Measurements from ENCODE around the gene OSBPL9.

The OSBPL9 gene

GRCh38 chr1:51789342-51789741 lies 172.4 kb downstream of the OSBPL9 start:
- no peak overlapping the region for H3K4me3 ChIP-seq (ENCODE audit: low read depth, low read length)
- H3K9me3 ChIP-seq (ENCODE audit: control insufficient read depth, insufficient read depth, low read depth, low read length) = no peaks in the 10 kb centered on the region
- no peak overlapping the region for H3K27ac ChIP-seq (ENCODE audit: extremely low read depth, low read depth, low read length)
- no peak for TF ChIP-seq MEIS1 (CRISPR knock-in tag; IDR thresholded peaks at IDR 0.05; ENCODE audit: borderline replicate concordance)
- no peak for TF ChIP-seq ZNF548 (tag by site-specific recombination; IDR thresholded peaks at IDR 0.05)
- TF ChIP-seq ZNF521 (tag by site-specific recombination; IDR thresholded peaks at IDR 0.05) = no peak
- TF ChIP-seq ZNF132 (tag by site-specific recombination; IDR thresholded peaks at IDR 0.05; ENCODE audit: borderline replicate concordance) = no peak
- TF ChIP-seq ZNF155 (tag by site-specific recombination; IDR thresholded peaks at IDR 0.05) = no peak
- TF ChIP-seq HOXA7 (CRISPR knock-in tag; IDR thresholded peaks at IDR 0.05; ENCODE audit: borderline replicate concordance) = no peak
- TF ChIP-seq ZNF529 (tag by site-specific recombination; IDR thresholded peaks at IDR 0.05; ENCODE audit: insufficient replicate concordance) = no peak
- no peak for TF ChIP-seq ZNF416 (tag by site-specific recombination; IDR thresholded peaks at IDR 0.05)
- TF ChIP-seq ZNF148 (tag by site-specific recombination; IDR thresholded peaks at IDR 0.05; ENCODE audit: borderline replicate concordance) = no peak
- TF ChIP-seq ZNF335 (tag by site-specific recombination; conservative IDR thresholded peaks at IDR 0.05) = no peak
- no peak for TF ChIP-seq ZNF639 (tag by site-specific recombination; IDR thresholded peaks at IDR 0.05)
- TF ChIP-seq ZNF610 (tag by site-specific recombination; IDR thresholded peaks at IDR 0.05; ENCODE audit: borderline replicate concordance) = no peak
- no peak for TF ChIP-seq ZBTB8A (tag by site-specific recombination; IDR thresholded peaks at IDR 0.05)
- peaks cover 19 to 100% of the 10 kb centered on the region in 2 experiments; a peak in 2 of 3 replicates for H3K36me3 ChIP-seq (ENCODE audit: control insufficient read depth in 2 of 2, insufficient read depth in 1 of 2, low read length in 2 of 2)
- POLR2A ChIA-PET = no interaction called here
- CTCF ChIA-PET = interaction anchor here (0.5 to 2.0 kb wide), 2 partner anchors 20 to 22 kb away, joined by 3 to 4 read pairs; no protein-coding TSS in a partner anchor
- H3K4me1 ChIP-seq (ENCODE audit: control insufficient read depth, insufficient read depth, low read length) = no peaks in the 10 kb centered on the region

- Histone ChIP-seq H3K4me3 (ENCODE audit: low read depth, low read length) (no peak overlapping the region), H3K9me3 (ENCODE audit: control insufficient read depth, insufficient read depth, low read depth, low read length) (no peaks in the 10 kb centered on the region), H3K36me3 (ENCODE audit: control insufficient read depth in 2 of 2, insufficient read depth in 1 of 2, low read length in 2 of 2) (peaks cover 17 to 100% of the 10 kb centered on the region in 2 experiments; a peak in 2 of 3 replicates), H3K4me1 (ENCODE audit: control insufficient read depth, insufficient read depth, low read length) (no peaks in the 10 kb centered on the region), H3K27ac (ENCODE audit: extremely low read depth, low read depth, low read length) (no peak overlapping the region)
- ChIA-PET CTCF (interaction anchor here (1.0 to 2.0 kb wide), 2 partner anchors 15 to 21 kb away, joined by 3 to 4 read pairs; no protein-coding TSS in a partner anchor), POLR2A (no interaction called here)
- TF ChIP-seq GLI4 (tag by site-specific recombination; IDR thresholded peaks at IDR 0.05) (no peak), OSR2 (tag by site-specific recombination; IDR thresholded peaks at IDR 0.05) (no peak), ZNF600 (tag by site-specific recombination; IDR thresholded peaks at IDR 0.05) (no peak), ZNF830 (tag by site-specific recombination; IDR thresholded peaks at IDR 0.05; ENCODE audit: low read depth) (no peak), RBAK (tag by site-specific recombination; IDR thresholded peaks at IDR 0.05) (no peak), ZSCAN18 (tag by site-specific recombination; IDR thresholded peaks at IDR 0.05) (no peak), ZNF266 (tag by site-specific recombination; IDR thresholded peaks at IDR 0.05; ENCODE audit: low read depth) (no peak), FEZF1 (tag by site-specific recombination; IDR thresholded peaks at IDR 0.05) (no peak), CTCF (tag by site-specific recombination; IDR thresholded peaks at IDR 0.05) (no peak), ZSCAN16 (tag by site-specific recombination; IDR thresholded peaks at IDR 0.05) (no peak), ZNF140 (tag by site-specific recombination; IDR thresholded peaks at IDR 0.05) (no peak), ZNF335 (tag by site-specific recombination; conservative IDR thresholded peaks at IDR 0.05) (no peak), SP2 (tag by site-specific recombination; IDR thresholded peaks at IDR 0.05) (no peak), ZNF274 (IDR thresholded peaks at IDR 0.05; ENCODE audit: low read length) (no peak), ZNF274 (tag by site-specific recombination; IDR thresholded peaks at IDR 0.05; ENCODE audit: borderline replicate concordance) (no peak), ZNF324 (tag by site-specific recombination; IDR thresholded peaks at IDR 0.05) (no peak)
These were observed 173.5 kb downstream of the OSBPL9 start for GRCh38 chr1:51790385-51790784.

Data from HEK293 (cell line).